Muscle layer of duodenum (tissue), 2 donors: Measurements from ENCODE around the gene LRMDA.

ENCODE experiments used
- H3K27ac ChIP-seq: one replicate; pipeline ENCODE4 v1.7.0; 2013; ENCODE audit warnings: mild to moderate bottlenecking, low read length
- H3K27me3 ChIP-seq: one replicate; pipeline ENCODE4 v1.7.0; 2013; ENCODE audit warnings: low read depth, mild to moderate bottlenecking, control low read depth, low read length
- H3K36me3 ChIP-seq, 2 donors: one replicate each; pipeline ENCODE4 v1.7.0; 2013; ENCODE audit warnings: low read length in 2 of 2, control low read depth in 1 of 2, mild to moderate bottlenecking in 1 of 2; ENCODE audit not compliant: insufficient read depth in 2 of 2, control insufficient read depth in 1 of 2
- H3K4me1 ChIP-seq, 2 donors: one replicate each; pipeline ENCODE4 v1.7.0; 2013; ENCODE audit warnings: low read length in 2 of 2, mild to moderate bottlenecking in 2 of 2, control low read depth in 1 of 2, moderate library complexity in 1 of 2; ENCODE audit not compliant: insufficient read depth in 2 of 2, control insufficient read depth in 1 of 2
- H3K4me3 ChIP-seq, 2 donors: one replicate each; pipeline ENCODE4 v1.7.0; 2013; ENCODE audit warnings: low read length in 2 of 2, low read depth in 1 of 2, mild to moderate bottlenecking in 1 of 2
- H3K9me3 ChIP-seq, 2 donors: one replicate each; pipeline ENCODE4 v1.7.0; 2013; ENCODE audit warnings: low read length in 2 of 2, control low read depth in 1 of 2, mild to moderate bottlenecking in 1 of 2; ENCODE audit not compliant: control insufficient read depth in 1 of 2
- donor health status: healthy.

LRMDA gene

DNA sequence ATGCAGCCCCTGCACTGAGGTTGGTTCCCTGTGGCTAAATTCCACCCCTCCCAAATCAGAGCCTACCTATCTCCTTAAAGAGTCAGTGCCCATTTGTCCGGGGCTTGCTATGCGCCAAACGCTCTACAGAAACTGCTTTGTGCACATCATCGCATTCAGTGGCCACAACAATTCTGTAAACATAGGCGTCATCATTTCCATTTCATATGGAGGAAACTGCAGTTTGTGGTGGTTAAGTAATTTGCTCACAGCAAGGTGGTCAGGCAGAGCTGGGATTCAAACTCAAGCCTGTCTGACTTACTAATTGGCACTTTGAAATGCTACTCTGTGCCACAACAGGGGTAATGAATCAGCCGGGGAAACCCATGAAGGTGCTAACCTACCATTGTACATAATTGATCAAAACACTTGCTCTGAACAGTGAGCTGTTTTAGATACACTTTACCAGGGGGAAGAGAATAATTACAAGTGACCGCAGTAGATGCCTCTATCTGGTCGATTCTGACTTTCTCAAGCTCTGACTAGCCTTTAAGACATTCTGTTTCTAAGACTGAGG, 775.5 kb downstream of the LRMDA start:
- Histone ChIP-seq H3K36me3 (no peaks in the 10 kb centered on the region), H3K4me3 (no peak overlapping the region), H3K9me3 (no peaks in the 10 kb centered on the region), H3K4me1 (no peaks in the 10 kb centered on the region), H3K27ac (no peak overlapping the region), H3K27me3 (no peaks in the 10 kb centered on the region)

DNA sequence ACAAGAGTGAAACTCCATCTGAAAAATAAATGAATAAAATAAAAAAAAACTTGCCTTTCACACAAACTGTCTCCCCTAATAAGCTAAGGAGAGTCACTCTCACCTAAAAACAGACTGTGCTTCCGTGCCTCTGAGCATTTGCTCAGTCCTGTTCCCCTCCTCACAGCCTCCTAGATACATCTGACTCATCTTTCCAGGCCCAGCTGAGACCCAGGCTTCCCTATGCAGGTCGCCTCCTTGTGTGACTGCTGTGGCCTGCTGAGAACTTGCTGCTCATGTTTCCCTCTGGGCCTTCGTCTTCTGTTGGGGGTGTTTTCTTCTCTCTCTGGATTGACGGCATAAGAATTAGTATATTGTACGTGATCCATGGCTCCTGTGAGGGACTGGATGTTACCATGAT, 777.7 kb downstream of the LRMDA start:
- no peaks in the 10 kb centered on the region for H3K36me3 ChIP-seq
- no peak overlapping the region for H3K27ac ChIP-seq
- H3K4me1 ChIP-seq = no peaks in the 10 kb centered on the region
- no peak overlapping the region for H3K4me3 ChIP-seq
- no peaks in the 10 kb centered on the region for H3K9me3 ChIP-seq
- no peaks in the 10 kb centered on the region for H3K27me3 ChIP-seq

DNA sequence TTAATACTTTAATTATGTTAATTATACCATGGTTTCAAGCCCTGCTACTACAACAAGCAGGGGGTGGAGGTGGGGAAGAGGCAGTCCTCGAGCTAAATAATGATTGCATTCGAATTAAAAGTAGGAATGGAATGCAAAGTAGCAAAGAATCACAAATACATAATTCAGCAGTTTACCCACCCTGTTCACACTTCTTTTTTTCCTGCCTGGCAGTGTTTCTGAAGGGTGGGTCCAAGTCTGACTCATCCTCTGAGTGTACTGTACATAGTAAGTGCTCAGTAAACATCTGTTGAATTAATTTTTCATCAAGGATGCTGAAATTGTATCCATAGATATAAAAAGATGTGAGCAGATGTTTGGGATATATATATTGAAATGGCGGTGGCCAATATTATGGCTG, 778.8 kb downstream of the LRMDA start:
- H3K4me3 ChIP-seq = no peak overlapping the region

DNA sequence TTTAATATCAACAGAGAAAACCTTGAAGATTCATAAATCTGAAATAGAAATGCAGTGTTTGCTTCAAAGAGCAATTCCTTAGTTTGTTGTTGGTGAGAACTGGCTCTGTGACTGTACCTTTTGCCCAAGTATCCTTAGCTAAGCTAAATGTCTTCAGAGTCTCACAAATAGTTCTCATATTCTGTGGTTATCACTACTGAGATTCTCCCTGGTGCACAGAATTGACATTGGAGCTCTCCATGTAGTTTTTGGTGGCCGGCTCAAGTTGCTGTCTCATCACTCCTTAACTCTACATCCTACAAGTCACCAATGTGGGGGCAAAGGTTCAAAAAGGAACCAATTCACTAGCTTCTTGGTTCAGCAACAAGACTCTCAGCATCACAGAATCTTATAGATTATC, 780.3 kb downstream of the LRMDA start:
- H3K4me1 ChIP-seq = no peaks in the 10 kb centered on the region
- no peak overlapping the region for H3K4me3 ChIP-seq
- no peaks in the 10 kb centered on the region for H3K27me3 ChIP-seq
- H3K36me3 ChIP-seq = no peaks in the 10 kb centered on the region
- H3K9me3 ChIP-seq = no peaks in the 10 kb centered on the region
- no peak overlapping the region for H3K27ac ChIP-seq

More for the DNA sequence above, 778.8 kb downstream of the LRMDA start:
- no peaks in the 10 kb centered on the region for H3K9me3 ChIP-seq
- no peaks in the 10 kb centered on the region for H3K27me3 ChIP-seq
- no peaks in the 10 kb centered on the region for H3K36me3 ChIP-seq
- H3K4me1 ChIP-seq = no peaks in the 10 kb centered on the region
- H3K27ac ChIP-seq = no peak overlapping the region

DNA sequence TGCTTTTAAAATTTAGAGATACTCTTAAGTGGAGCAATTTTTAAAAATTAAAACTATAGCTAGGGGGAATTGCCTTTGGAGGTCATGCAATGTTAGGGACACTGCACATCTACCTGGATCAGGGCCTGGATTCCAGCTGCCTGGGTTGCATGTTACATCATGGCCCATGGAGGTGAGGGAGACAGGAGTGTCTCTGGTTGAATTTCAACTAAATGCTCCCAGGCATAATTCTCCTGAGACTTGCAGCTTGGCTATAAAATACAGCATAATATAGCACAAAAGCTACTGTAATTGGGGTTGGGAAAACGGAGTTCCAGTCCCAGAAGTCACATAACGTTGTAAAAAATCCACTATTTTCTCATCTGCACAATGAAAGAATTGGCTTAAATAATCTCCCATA, 782.5 kb downstream of the LRMDA start:
- Histone ChIP-seq H3K4me3 (no peak overlapping the region), H3K36me3 (no peaks in the 10 kb centered on the region), H3K4me1 (no peaks in the 10 kb centered on the region), H3K27me3 (no peaks in the 10 kb centered on the region), H3K27ac (no peak overlapping the region), H3K9me3 (no peaks in the 10 kb centered on the region)

DNA sequence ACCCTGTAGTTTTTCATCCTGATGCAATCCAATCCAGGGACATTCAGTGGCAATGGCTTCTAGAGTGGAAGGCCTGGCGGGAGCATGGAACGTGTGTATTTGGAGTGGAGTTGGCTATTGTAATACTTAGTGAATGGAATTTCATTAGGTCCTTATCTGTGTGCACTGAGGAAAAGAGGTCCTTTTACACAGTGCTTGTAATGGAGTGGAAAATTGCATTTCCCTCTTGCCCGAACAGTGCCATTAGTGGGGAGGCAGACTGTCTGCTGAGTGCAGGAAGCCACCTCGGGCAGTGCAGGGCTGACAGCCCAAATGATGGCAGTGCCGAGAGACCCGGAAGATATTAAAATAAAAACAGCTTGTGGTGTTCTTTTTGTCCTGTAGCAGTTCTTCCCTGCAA, 786.6 kb downstream of the LRMDA start:
- no peaks in the 10 kb centered on the region for H3K9me3 ChIP-seq
- H3K36me3 ChIP-seq = no peaks in the 10 kb centered on the region
- no peaks in the 10 kb centered on the region for H3K27me3 ChIP-seq
- H3K27ac ChIP-seq = no peak overlapping the region
- H3K4me3 ChIP-seq = no peak overlapping the region
- H3K4me1 ChIP-seq = no peaks in the 10 kb centered on the region

DNA sequence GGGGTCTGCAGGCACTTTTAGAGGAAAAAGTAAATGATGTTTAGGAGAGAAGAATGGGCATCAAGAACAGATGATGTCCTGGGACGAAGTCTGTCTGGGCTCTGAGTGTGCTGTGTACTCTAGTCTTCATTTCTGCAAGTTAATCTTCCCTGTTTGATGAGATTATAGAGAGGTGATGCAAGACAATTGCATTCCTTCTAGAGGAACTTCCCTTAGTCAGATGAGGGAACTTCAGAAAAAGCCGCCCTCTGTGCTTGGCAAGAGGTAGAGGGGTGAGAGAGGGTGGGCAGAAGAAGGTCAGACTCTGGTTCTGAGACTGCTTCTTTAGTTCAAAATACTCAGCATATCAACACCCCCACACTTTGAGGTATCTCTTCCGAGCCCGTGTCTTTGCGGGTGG, 797.9 kb downstream of the LRMDA start:
- Histone ChIP-seq H3K4me1 (peaks cover 5% of the 10 kb centered on the region in 2 donors), H3K36me3 (no peaks in the 10 kb centered on the region), H3K27ac (no peak overlapping the region), H3K27me3 (no peaks in the 10 kb centered on the region), H3K4me3 (no peak overlapping the region), H3K9me3 (no peaks in the 10 kb centered on the region)

DNA sequence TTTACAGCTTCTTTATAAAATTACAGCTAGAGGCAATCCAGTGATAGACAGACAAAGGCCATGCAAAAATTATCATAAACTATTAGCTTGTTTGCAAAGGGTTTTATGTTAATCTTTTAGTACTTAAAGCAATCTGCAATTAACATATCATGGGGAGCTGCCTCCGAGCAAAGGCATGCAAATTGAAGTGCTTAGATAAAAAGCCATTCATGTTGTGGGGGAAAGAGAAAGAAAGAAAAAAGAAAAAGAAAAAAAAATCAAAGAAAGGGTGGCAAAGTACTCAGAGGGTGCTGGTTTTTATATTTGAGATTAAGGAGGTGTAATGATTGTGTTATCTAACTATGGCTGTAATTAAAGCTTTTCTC, 799.5 kb downstream of the LRMDA start:
- no peaks in the 10 kb centered on the region for H3K9me3 ChIP-seq
- peaks cover 5% of the 10 kb centered on the region in 2 donors for H3K4me1 ChIP-seq
- H3K36me3 ChIP-seq = no peaks in the 10 kb centered on the region
- no peak overlapping the region for H3K4me3 ChIP-seq
- H3K27me3 ChIP-seq = no peaks in the 10 kb centered on the region
- no peak overlapping the region for H3K27ac ChIP-seq

DNA sequence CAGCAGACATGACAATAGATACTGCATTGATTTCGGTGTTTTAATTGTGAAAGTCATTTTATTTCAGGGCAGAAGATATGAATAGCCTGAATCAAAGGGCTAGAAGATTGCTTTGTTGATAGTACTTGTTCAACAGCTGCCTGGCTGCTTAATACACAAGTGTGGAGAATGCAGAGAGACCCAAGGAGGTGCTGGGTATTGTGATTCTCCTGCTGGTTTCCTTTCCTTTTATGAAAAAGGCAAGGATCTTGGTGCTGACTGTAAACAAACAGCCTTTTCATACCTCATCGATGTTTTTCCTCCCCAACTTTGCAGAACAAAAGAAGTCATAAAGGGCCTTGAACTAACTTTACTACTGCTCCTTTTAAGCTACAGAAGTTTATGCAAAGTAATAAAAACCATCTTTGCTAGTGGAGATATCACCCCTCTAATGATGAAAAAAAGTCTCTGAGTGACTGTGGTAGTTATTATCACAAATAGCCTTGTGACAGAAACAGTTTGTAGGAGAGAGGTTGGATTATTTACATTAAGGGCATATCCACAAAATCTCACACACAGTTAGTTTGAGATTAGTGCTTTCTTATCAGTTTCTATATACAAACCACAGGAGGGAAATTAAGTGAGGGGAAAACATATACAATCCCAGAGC, 800.0 kb downstream of the LRMDA start:
- Histone ChIP-seq H3K9me3 (no peaks in the 10 kb centered on the region), H3K4me3 (no peak overlapping the region), H3K27ac (no peak overlapping the region), H3K36me3 (no peaks in the 10 kb centered on the region), H3K4me1 (peaks cover 5% of the 10 kb centered on the region in 2 donors), H3K27me3 (no peaks in the 10 kb centered on the region)

DNA sequence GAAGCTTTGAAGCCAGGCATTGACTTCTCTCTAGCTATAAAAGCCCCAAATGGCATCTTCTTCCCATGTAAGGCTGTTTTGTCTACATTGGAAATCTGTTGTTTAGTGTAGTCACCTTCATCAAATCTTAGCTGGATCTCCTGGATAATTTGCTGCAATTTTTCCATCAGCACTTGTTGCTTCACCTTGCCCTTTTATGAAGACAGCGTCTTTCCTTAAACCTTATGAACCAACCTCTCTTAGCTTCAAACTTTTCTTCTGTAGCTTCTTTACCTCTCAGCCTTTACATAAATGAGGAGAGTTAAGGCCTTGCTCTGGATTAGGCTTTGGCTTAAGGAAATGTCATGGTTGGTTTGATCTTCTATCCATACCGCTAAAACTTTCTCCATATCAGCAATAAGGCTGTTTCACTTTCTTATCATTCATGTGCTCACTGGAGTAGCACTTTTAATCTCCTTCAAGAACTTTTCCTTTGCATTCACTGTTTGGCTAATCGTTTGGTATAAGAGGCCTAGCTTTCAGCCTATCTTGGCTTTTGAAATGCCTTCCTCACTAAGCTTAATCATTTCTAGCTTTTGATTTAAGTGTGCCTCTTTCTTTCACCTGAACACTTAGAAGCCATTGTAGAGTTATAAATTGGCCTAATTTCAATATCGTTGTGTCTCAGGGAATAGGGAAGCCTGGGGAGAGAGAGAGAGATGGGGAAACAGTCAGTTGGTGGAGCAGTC, 803.2 kb downstream of the LRMDA start:
- no peak overlapping the region for H3K27ac ChIP-seq
- H3K4me1 ChIP-seq = peaks cover 5% of the 10 kb centered on the region in 2 donors
- H3K36me3 ChIP-seq = no peaks in the 10 kb centered on the region
- H3K9me3 ChIP-seq = no peaks in the 10 kb centered on the region
- no peaks in the 10 kb centered on the region for H3K27me3 ChIP-seq
- no peak overlapping the region for H3K4me3 ChIP-seq

DNA sequence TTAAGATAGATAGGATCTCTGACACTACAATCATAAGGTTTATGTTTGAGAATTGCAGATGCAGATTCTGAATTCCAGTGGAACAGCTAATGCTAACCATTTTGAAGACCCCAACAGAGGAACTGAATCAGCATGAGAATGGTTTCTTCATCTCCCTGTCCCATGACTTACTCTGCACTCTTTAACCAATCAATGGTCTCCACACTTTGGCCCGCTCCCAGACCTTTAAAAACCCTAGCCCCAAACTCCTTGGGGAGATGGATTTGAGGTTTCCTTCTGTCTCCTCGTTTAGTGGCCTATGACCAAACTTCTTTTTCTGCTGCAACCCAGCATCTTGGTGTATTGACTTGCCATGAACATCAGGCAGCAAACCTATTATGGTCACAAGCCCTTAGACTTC, 804.9 kb downstream of the LRMDA start:
- Histone ChIP-seq H3K4me1 (peaks cover 0 to 2% of the 10 kb centered on the region in 2 donors), H3K4me3 (no peak overlapping the region), H3K9me3 (no peaks in the 10 kb centered on the region), H3K27me3 (no peaks in the 10 kb centered on the region), H3K36me3 (no peaks in the 10 kb centered on the region), H3K27ac (no peak overlapping the region)
